ENCODE data around the gene SSTR3.

Gene SSTR3

DNA sequence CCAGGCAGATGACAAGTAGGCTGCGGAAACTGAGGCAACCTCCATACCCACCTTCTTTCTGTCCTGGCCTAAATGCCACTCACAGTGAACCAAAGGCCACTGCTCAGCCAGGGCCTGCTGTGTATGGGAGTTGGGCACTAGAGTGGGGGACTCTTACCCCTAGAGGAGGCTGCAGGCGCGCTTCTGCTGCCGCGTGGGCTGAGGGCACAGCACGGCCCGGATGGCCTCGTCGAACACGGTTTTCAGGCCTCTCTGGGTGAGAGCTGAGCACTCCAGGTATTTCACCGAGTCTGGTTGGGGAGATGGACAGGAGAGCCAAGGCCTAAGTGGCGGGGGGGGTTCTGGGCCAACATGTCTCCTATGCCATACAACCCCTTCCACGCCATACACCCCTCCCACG lies 14.2 kb upstream of the SSTR3 start:
- no peak for DNase-seq (ENCODE audit: low read depth in 1 of 2, low spot score in 1 of 2)
- no peak overlapping the region for H3K4me3 ChIP-seq (replicated peaks; ENCODE audit: insufficient read depth, low read length)
- TF ChIP-seq, protein P1, sequence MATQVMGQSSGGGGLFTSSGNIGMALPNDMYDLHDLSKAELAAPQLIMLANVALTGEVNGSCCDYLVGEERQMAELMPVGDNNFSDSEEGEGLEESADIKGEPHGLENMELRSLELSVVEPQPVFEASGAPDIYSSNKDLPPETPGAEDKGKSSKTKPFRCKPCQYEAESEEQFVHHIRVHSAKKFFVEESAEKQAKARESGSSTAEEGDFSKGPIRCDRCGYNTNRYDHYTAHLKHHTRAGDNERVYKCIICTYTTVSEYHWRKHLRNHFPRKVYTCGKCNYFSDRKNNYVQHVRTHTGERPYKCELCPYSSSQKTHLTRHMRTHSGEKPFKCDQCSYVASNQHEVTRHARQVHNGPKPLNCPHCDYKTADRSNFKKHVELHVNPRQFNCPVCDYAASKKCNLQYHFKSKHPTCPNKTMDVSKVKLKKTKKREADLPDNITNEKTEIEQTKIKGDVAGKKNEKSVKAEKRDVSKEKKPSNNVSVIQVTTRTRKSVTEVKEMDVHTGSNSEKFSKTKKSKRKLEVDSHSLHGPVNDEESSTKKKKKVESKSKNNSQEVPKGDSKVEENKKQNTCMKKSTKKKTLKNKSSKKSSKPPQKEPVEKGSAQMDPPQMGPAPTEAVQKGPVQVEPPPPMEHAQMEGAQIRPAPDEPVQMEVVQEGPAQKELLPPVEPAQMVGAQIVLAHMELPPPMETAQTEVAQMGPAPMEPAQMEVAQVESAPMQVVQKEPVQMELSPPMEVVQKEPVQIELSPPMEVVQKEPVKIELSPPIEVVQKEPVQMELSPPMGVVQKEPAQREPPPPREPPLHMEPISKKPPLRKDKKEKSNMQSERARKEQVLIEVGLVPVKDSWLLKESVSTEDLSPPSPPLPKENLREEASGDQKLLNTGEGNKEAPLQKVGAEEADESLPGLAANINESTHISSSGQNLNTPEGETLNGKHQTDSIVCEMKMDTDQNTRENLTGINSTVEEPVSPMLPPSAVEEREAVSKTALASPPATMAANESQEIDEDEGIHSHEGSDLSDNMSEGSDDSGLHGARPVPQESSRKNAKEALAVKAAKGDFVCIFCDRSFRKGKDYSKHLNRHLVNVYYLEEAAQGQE (IDR thresholded peaks at IDR 0.05; ENCODE audit: insufficient replicate concordance, low read depth), result no peak
- TF ChIP-seq GABPA (IDR thresholded peaks at IDR 0.05; ENCODE audit: low read depth) (no peak), SPI1 (IDR thresholded peaks at IDR 0.05; ENCODE audit: borderline replicate concordance, low read depth) (no peak), POLR2AphosphoS5 (IDR thresholded peaks at IDR 0.05; ENCODE audit: low read depth) (no peak), CTCF (IDR thresholded peaks at IDR 0.05; ENCODE audit: insufficient read depth, low read length) (no peak)
- H3K27ac ChIP-seq (replicated peaks), result no peak overlapping the region
- H3K27me3 ChIP-seq (ENCODE audit: insufficient read depth, poor library complexity, severe bottlenecking), result no peaks in the 10 kb centered on the region

DNA sequence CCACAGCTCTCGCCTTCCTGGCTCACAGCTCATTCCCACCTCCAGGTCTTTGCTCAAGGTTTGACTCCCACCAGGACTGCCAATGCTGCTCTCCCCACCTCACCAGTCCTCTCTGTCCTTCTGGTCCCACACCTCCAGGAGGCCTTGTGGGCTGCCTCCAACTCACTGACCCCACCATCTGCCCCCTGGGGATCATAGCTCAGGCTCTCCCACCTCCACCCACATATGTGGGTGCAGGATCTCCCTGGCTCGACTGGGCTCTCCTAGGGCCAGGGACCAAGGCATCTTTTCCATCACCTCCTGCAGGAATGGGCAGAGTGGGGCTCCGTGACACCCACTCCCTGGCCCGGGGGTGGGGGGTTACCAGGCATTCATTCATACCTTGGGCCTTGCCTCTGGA lies 13.8 kb upstream of the SSTR3 start:
- TF ChIP-seq GABPA (IDR thresholded peaks at IDR 0.05; ENCODE audit: low read depth) (no peak), SPI1 (IDR thresholded peaks at IDR 0.05; ENCODE audit: borderline replicate concordance, low read depth) (no peak), CTCF (IDR thresholded peaks at IDR 0.05; ENCODE audit: insufficient read depth, low read length) (no peak), POLR2AphosphoS5 (IDR thresholded peaks at IDR 0.05; ENCODE audit: low read depth) (no peak)
- TF ChIP-seq, protein P1 (IDR thresholded peaks at IDR 0.05; ENCODE audit: insufficient replicate concordance, low read depth), result no peak

DNA sequence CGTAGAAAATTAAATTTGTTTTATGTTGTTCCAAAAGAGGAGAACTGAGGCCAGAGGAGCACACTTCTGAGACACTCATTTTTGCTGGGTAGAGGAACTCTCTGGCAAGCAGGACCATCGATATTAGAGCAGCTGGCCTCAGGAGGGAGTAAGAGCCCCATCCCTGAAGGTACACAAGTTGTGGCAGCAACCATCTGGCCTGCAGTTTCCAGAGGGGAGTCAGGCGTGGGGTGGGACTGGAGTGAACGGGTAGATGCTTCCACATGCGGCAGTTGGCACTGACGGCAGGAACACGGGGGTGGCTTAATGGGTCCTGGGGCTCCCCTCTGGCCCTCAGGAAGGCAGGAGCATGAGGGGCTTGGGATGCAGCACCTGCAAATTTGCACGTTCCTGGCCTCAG lies 13.2 kb upstream of the SSTR3 start:
- Histone ChIP-seq H3K27me3 (ENCODE audit: insufficient read depth, poor library complexity, severe bottlenecking) (no peaks in the 10 kb centered on the region), H3K4me3 (replicated peaks; ENCODE audit: insufficient read depth, low read length) (no peak overlapping the region), H3K27ac (replicated peaks) (no peak overlapping the region)
- TF ChIP-seq, protein P1 (IDR thresholded peaks at IDR 0.05; ENCODE audit: insufficient replicate concordance, low read depth), result no peak
- TF ChIP-seq POLR2AphosphoS5 (IDR thresholded peaks at IDR 0.05; ENCODE audit: low read depth) (no peak), CTCF (IDR thresholded peaks at IDR 0.05; ENCODE audit: insufficient read depth, low read length) (no peak), GABPA (IDR thresholded peaks at IDR 0.05; ENCODE audit: low read depth) (no peak)
- DNase-seq (ENCODE audit: low read depth in 1 of 2, low spot score in 1 of 2), result no peak

More for the DNA sequence above, 13.8 kb upstream of the SSTR3 start:
- no peak overlapping the region for H3K4me3 ChIP-seq (replicated peaks; ENCODE audit: insufficient read depth, low read length)
- no peak overlapping the region for H3K27ac ChIP-seq (replicated peaks)
- no peak for DNase-seq (ENCODE audit: low read depth in 1 of 2, low spot score in 1 of 2)
- no peaks in the 10 kb centered on the region for H3K27me3 ChIP-seq (ENCODE audit: insufficient read depth, poor library complexity, severe bottlenecking)

Data from HL-60 (cell line).